K562 (cell line): Measurements from ENCODE around the gene RARA. TPM values are rescaled to one million over a fixed set of nuclear protein-coding genes. Genes with fewer than 3 reads are reported as not detected.

ENCODE experiments used
- ARID2 ChIP-seq: fragments of 450-650 bp; IDR thresholded peaks from 2 replicates; pipeline ENCODE4 v1.6.1; 2017; ENCODE audit warnings: antibody characterized with exemption, mild to moderate bottlenecking
- CBFA2T3 ChIP-seq: fragments of 450-650 bp; IDR thresholded peaks from 2 replicates; pipeline ENCODE4 v1.6.1; 2017
- DACH1 ChIP-seq: fragments of 450-650 bp; IDR thresholded peaks from 2 replicates; pipeline ENCODE4 v1.6.1; 2018; ENCODE audit not compliant: partially characterized antibody
- MYBL2 ChIP-seq, 2 experiments: fragments of 450-650 bp in 1 of 2; sonication (generic) in 1 of 2; formaldehyde crosslinking in 1 of 2; IDR thresholded peaks; 2 replicates each; pipeline versions ENCODE4 v1.6.1 to v1.8.1; 2017 to 2022; ENCODE audit warnings: borderline replicate concordance in 1 of 2, inconsistent platforms in 1 of 2, low read depth in 1 of 2, mild to moderate bottlenecking in 1 of 2, missing genetic modification reagents in 1 of 2, moderate library complexity in 1 of 2
- RAD21 ChIP-seq, 2 experiments: fragments of 250-450 bp in 1 of 2; fragments of 450-650 bp in 1 of 2; sonication (Bioruptor Pico) in 1 of 2; formaldehyde crosslinking in 1 of 2; IDR thresholded peaks in 1 of 2; conservative IDR thresholded peaks in 1 of 2; 2 replicates each; pipeline versions ENCODE4 v1.4.0 to v1.8.0; 2020 to 2022; ENCODE audit warnings: mild to moderate bottlenecking in 2 of 2, moderate library complexity in 1 of 2
- SMC3 ChIP-seq: conservative IDR thresholded peaks from 2 replicates; pipeline ENCODE4 v1.6.1; 2011; ENCODE audit warnings: low read depth, low read length, improper control_type of control experiment; ENCODE audit not compliant: insufficient read depth
- SREBF1 ChIP-seq: fragments of 150-350 bp; IDR thresholded peaks from 2 replicates; pipeline ENCODE4 v1.6.1; 2014; ENCODE audit warnings: antibody characterized with exemption, low read depth, low read length, borderline replicate concordance
- STAG1 ChIP-seq: sonication (generic); formaldehyde crosslinking; IDR thresholded peaks from 2 replicates; pipeline ENCODE4 v1.5.0; 2020; ENCODE audit warnings: missing genetic modification reagents, borderline replicate concordance
- ZBTB17 ChIP-seq: fragments of 450-650 bp; formaldehyde crosslinking; IDR thresholded peaks from 2 replicates; pipeline ENCODE4 v1.4.0; 2020; ENCODE audit warnings: mild to moderate bottlenecking
- ZNF197 ChIP-seq: fragments of 200-800 bp; sonication (Bioruptor generic); IDR thresholded peaks from 2 replicates; pipeline ENCODE4 v1.6.1; 2016; ENCODE audit warnings: low read depth, missing genetic modification characterization, missing compliant biosample characterization
- ZNF217 ChIP-seq: sonication (generic); formaldehyde crosslinking; IDR thresholded peaks from 2 replicates; pipeline ENCODE4 v1.8.0; 2022; ENCODE audit warnings: mild to moderate bottlenecking, missing genetic modification reagents
- polyA plus RNA-seq, 8 experiments: library from polyadenylated mRNA; depleted of rRNA in 4 of 8; stranded (reverse) in 5 of 8; unstranded in 3 of 8; fragments of >200 nt; fragmentation: Nextera tagmentation in 2 of 8; fragmentation: Illumina TruSeq in 1 of 8; extraction: Ambion mirVana in 2 of 8; extraction: Trizol in 1 of 8; gene quantifications; 2 replicates each; pipeline versions ENCODE4 v1.2.1 to v1.2.3, GENCODE V29; 2011 to 2014; ENCODE audit warnings: inconsistent platforms in 1 of 8, missing spikeins in 1 of 8
- total RNA-seq, 7 experiments: library from RNA; depleted of rRNA in 6 of 7; stranded (reverse); fragments of >200 nt in 6 of 7; fragmentation: Illumina TruSeq in 2 of 7; extraction: Trizol in 2 of 7; gene quantifications; 2 replicates each; pipeline versions ENCODE4 v1.2.1 to v1.2.3, GENCODE V29; 2011 to 2021; ENCODE audit warnings: low replicate concordance in 1 of 7
- TF ChIP-seq, protein P1 (sequence below), 3 experiments: IDR thresholded peaks in 2 of 3; conservative IDR thresholded peaks in 1 of 3; 2 replicates each; pipeline ENCODE4 v1.5.1; 2011 to 2012; ENCODE audit warnings: low read length in 3 of 3, mild to moderate bottlenecking in 3 of 3, control low read depth in 2 of 3, improper control_type of control experiment in 1 of 3, inconsistent platforms in 1 of 3, low read depth in 1 of 3, mixed read lengths in 1 of 3, moderate library complexity in 1 of 3; ENCODE audit not compliant: insufficient read depth in 2 of 3
- TF ChIP-seq, protein P2 (sequence below): fragments of 450-650 bp; IDR thresholded peaks from 2 replicates; pipeline ENCODE4 v1.6.1; 2016; ENCODE audit warnings: mild to moderate bottlenecking
- TF ChIP-seq, protein P3 (sequence below): IDR thresholded peaks from 3 replicates; pipeline ENCODE4 v1.6.1; 2011; ENCODE audit warnings: borderline replicate concordance, mild to moderate bottlenecking, moderate library complexity; ENCODE audit not compliant: insufficient read length; ENCODE audit errors: extremely low read depth
- TF ChIP-seq, protein P4 (sequence below), 2 experiments: fragments of 450-650 bp; IDR thresholded peaks; 2 replicates each; pipeline ENCODE4 v1.6.1; 2016

RARA gene
- total and polyA plus RNA-seq, 9 of the 15 experiments (the other 6 are each of a cell fraction or from before 2014, with no cell fraction given): 0.10 to 28.0 (median 7.9) TPM

DNA sequence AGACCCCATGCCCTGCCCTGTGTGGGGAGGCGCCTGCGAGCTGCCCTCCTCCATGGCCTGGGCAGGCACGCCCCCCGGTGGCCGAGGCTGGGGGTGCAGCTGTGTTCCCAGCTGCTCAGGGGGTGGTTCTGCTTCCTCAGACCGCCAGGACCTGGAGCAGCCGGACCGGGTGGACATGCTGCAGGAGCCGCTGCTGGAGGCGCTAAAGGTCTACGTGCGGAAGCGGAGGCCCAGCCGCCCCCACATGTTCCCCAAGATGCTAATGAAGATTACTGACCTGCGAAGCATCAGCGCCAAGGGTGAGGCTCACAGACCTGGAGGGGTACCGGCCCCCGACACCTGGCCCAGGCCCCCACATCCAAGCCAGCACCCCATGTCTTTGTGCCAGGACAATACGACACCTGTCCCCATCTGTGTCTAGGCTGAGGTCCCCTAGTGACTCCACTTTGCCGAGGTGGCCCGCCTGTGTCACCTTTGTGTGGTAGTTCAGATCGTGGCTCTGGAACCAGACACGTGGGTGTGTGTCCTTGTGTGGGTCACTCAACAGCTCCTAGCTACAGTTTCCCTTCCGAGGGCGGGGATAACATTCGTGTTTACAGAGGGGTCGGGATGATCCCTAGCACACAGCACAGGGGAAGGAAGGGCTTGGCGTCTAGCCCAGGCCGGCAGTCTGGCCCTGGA lies 46.3 kb downstream of the RARA start (continued):
- TF ChIP-seq, protein P1, sequence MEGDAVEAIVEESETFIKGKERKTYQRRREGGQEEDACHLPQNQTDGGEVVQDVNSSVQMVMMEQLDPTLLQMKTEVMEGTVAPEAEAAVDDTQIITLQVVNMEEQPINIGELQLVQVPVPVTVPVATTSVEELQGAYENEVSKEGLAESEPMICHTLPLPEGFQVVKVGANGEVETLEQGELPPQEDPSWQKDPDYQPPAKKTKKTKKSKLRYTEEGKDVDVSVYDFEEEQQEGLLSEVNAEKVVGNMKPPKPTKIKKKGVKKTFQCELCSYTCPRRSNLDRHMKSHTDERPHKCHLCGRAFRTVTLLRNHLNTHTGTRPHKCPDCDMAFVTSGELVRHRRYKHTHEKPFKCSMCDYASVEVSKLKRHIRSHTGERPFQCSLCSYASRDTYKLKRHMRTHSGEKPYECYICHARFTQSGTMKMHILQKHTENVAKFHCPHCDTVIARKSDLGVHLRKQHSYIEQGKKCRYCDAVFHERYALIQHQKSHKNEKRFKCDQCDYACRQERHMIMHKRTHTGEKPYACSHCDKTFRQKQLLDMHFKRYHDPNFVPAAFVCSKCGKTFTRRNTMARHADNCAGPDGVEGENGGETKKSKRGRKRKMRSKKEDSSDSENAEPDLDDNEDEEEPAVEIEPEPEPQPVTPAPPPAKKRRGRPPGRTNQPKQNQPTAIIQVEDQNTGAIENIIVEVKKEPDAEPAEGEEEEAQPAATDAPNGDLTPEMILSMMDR (IDR thresholded peaks at IDR 0.05 in 2 of 3, conservative IDR thresholded peaks at IDR 0.05 in 1 of 3; ENCODE audit: insufficient read depth in 2 of 3, low read depth in 1 of 3, low read length in 3 of 3): peak; percentile 94 to 98 (median 95)
- TF ChIP-seq RAD21 (CRISPR knock-in tag; conservative IDR thresholded peaks at IDR 0.05 in 1 of 2, IDR thresholded peaks at IDR 0.05 in 1 of 2) (peak; percentile 96 to 98), SMC3 (peak; percentile 98), MYBL2 (IDR thresholded peaks at IDR 0.05; ENCODE audit: low read depth) (no peak), MYBL2 (CRISPR knock-in tag; IDR thresholded peaks at IDR 0.05; ENCODE audit: borderline replicate concordance) (no peak), CBFA2T3 (no peak), ARID2 (peak; percentile 95), DACH1 (peak; percentile 75), SREBF1 (0 out of 2 replicates have a peak, but pooled peaks have one; percentile 24), ZNF217 (no peak), ZNF197 (CRISPR knock-in tag) (no peak), ZBTB17 (no peak), STAG1 (CRISPR knock-in tag) (peak; percentile 70; the same call in 1 of the 2 replicates)
- TF ChIP-seq, protein P2, sequence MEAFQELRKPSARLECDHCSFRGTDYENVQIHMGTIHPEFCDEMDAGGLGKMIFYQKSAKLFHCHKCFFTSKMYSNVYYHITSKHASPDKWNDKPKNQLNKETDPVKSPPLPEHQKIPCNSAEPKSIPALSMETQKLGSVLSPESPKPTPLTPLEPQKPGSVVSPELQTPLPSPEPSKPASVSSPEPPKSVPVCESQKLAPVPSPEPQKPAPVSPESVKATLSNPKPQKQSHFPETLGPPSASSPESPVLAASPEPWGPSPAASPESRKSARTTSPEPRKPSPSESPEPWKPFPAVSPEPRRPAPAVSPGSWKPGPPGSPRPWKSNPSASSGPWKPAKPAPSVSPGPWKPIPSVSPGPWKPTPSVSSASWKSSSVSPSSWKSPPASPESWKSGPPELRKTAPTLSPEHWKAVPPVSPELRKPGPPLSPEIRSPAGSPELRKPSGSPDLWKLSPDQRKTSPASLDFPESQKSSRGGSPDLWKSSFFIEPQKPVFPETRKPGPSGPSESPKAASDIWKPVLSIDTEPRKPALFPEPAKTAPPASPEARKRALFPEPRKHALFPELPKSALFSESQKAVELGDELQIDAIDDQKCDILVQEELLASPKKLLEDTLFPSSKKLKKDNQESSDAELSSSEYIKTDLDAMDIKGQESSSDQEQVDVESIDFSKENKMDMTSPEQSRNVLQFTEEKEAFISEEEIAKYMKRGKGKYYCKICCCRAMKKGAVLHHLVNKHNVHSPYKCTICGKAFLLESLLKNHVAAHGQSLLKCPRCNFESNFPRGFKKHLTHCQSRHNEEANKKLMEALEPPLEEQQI: no peak
- TF ChIP-seq, protein P3, sequence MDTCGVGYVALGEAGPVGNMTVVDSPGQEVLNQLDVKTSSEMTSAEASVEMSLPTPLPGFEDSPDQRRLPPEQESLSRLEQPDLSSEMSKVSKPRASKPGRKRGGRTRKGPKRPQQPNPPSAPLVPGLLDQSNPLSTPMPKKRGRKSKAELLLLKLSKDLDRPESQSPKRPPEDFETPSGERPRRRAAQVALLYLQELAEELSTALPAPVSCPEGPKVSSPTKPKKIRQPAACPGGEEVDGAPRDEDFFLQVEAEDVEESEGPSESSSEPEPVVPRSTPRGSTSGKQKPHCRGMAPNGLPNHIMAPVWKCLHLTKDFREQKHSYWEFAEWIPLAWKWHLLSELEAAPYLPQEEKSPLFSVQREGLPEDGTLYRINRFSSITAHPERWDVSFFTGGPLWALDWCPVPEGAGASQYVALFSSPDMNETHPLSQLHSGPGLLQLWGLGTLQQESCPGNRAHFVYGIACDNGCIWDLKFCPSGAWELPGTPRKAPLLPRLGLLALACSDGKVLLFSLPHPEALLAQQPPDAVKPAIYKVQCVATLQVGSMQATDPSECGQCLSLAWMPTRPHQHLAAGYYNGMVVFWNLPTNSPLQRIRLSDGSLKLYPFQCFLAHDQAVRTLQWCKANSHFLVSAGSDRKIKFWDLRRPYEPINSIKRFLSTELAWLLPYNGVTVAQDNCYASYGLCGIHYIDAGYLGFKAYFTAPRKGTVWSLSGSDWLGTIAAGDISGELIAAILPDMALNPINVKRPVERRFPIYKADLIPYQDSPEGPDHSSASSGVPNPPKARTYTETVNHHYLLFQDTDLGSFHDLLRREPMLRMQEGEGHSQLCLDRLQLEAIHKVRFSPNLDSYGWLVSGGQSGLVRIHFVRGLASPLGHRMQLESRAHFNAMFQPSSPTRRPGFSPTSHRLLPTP: no peak
- TF ChIP-seq, protein P4, sequence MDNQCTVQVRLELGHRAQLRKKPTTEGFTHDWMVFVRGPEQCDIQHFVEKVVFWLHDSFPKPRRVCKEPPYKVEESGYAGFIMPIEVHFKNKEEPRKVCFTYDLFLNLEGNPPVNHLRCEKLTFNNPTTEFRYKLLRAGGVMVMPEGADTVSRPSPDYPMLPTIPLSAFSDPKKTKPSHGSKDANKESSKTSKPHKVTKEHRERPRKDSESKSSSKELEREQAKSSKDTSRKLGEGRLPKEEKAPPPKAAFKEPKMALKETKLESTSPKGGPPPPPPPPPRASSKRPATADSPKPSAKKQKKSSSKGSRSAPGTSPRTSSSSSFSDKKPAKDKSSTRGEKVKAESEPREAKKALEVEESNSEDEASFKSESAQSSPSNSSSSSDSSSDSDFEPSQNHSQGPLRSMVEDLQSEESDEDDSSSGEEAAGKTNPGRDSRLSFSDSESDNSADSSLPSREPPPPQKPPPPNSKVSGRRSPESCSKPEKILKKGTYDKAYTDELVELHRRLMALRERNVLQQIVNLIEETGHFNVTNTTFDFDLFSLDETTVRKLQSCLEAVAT (IDR thresholded peaks at IDR 0.05): no peak
